CD4-positive, alpha-beta T cell (primary cell): ENCODE measurements around the gene KRTAP10-2. TPM values are rescaled to one million over a fixed set of nuclear protein-coding genes. Genes with fewer than 3 reads are reported as not detected.

Experiments
- ATAC-seq: fragments of 200-7000 bp; cut with Tn5 transposase; one replicate; pipeline ENCODE4 v1.10.0; 2022; ENCODE audit warnings: mild to moderate bottlenecking; ENCODE audit not compliant: poor library complexity
- CTCF ChIA-PET: fragments of 350-600 bp; sonication (Branson Sonifier 250); formaldehyde crosslinking; loops from one replicate; lab custom pipeline; 2021; ENCODE audit warnings: antibody characterized with exemption, inconsistent platforms; lab: Charles Lee
- POLR2A ChIA-PET: fragments of 350-600 bp; sonication (Branson Sonifier 250); formaldehyde crosslinking; loops from one replicate; lab custom pipeline; 2021; ENCODE audit warnings: antibody characterized with exemption, inconsistent platforms; lab: Charles Lee
- DNase-seq, 14 experiments: peaks; one replicate each; pipeline ENCODE4 v3.0.0-alpha.2; 2013 to 2020; ENCODE audit warnings: mixed read lengths in 2 of 14
- H3K27ac ChIP-seq, 2 donors: one replicate each; pipeline versions ENCODE4 v1.5.1 to v1.7.0; 2013; ENCODE audit warnings: low read length in 2 of 2, low read depth in 1 of 2, mild to moderate bottlenecking in 1 of 2
- H3K27me3 ChIP-seq, 2 experiments: 1 replicate in 1 of 2; 2 replicates in 1 of 2; pipeline versions ENCODE4 v1.6.1 to v1.7.0; 2013; ENCODE audit warnings: low read length in 2 of 2, control low read depth in 1 of 2, mild to moderate bottlenecking in 1 of 2, moderate library complexity in 1 of 2; ENCODE audit not compliant: insufficient read depth in 2 of 2, control insufficient read depth in 1 of 2
- H3K36me3 ChIP-seq: one replicate; pipeline ENCODE4 v1.6.1; 2013; ENCODE audit warnings: low read length, control low read depth; ENCODE audit not compliant: insufficient read depth
- H3K4me1 ChIP-seq: one replicate; pipeline ENCODE4 v1.6.1; 2013; ENCODE audit warnings: low read length, control low read depth; ENCODE audit not compliant: insufficient read depth
- H3K4me3 ChIP-seq: one replicate; pipeline ENCODE4 v1.5.1; 2013; ENCODE audit warnings: mild to moderate bottlenecking, low read length, moderate library complexity
- H3K9me3 ChIP-seq, 2 experiments: 1 replicate in 1 of 2; 2 replicates in 1 of 2; pipeline versions ENCODE4 v1.6.1 to v1.7.0; 2013; ENCODE audit warnings: low read length in 2 of 2, mild to moderate bottlenecking in 2 of 2, control low read depth in 1 of 2, moderate library complexity in 1 of 2; ENCODE audit not compliant: control insufficient read depth in 1 of 2, insufficient read depth in 1 of 2
- H3K27ac Mint-ChIP-seq: one replicate; pipeline ENCODE4 v1.8.0; 2020; ENCODE audit warnings: mixed read lengths
- H3K27me3 Mint-ChIP-seq: one replicate; pipeline ENCODE4 v1.8.0; 2021; ENCODE audit warnings: mixed read lengths
- H3K36me3 Mint-ChIP-seq: one replicate; pipeline ENCODE4 v1.8.0; 2021; ENCODE audit warnings: low read depth, mixed read lengths
- H3K4me1 Mint-ChIP-seq: one replicate; pipeline ENCODE4 v1.8.0; 2021; ENCODE audit warnings: low read depth, mixed read lengths
- H3K4me3 Mint-ChIP-seq: one replicate; pipeline ENCODE4 v1.8.0; 2020; ENCODE audit warnings: mild to moderate bottlenecking, mixed read lengths
- H3K9me3 Mint-ChIP-seq: one replicate; pipeline ENCODE4 v1.8.0; 2020; ENCODE audit warnings: mixed read lengths
- CTCF ChIP-seq: fragments of 200-600 bp; IDR thresholded peaks from one replicate; pipeline ENCODE4 v1.8.0; 2022; ENCODE audit warnings: antibody characterized with exemption, mild to moderate bottlenecking
- intact Hi-C, 2 experiments: fragments of 100-400 bp; cut with DNase I in 1 of 2; cut with micrococcal nuclease in 1 of 2; formaldehyde crosslinking; loops; one replicate each; pipeline versions ENCODE4 v1.15.1 to v1.9.0; 2023 to 2025; cut with DNase I, micrococcal nuclease
- total RNA-seq, 174 experiments: library from RNA in 2 of 174; stranded (reverse) in 2 of 174; gene quantifications; one replicate each; pipeline ENCODE4 v1.2.3 and lab custom pipeline; 2021 to 2026

The KRTAP10-2 gene
- total RNA-seq, 2 experiments from 2014 or later: not detected

DNA sequence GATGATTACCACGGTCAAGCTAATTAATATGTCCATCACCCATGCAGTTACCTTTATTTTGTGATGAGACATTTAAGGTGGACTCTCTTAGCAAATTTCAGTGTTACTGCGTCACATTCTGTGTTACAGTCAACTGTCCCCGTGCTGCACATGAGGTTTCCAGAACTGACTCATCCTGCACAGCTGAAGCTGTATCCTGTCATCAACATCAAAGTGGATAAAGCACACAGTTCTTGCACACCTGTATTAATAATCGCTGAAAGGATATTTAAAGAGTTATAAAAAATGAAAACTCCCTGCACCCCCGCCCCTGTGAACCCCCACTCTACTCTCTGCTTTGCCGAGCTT lies 32.5 kb upstream of the KRTAP10-2 start:
- peaks cover 24% of the 10 kb centered on the region for H3K4me1 Mint-ChIP-seq
- no peak overlapping the region for H3K4me3 ChIP-seq
- no peak overlapping the region for H3K27ac ChIP-seq
- no peak overlapping the region for H3K27ac Mint-ChIP-seq
- peak; percentile 79 for ATAC-seq
- CTCF ChIA-PET: no interaction called here
- intact Hi-C loops: no loop called here
- peaks cover 49% of the 10 kb centered on the region for H3K27me3 Mint-ChIP-seq
- H3K4me1 ChIP-seq: peaks cover 3% of the 10 kb centered on the region
- peaks cover 0 to 12% of the 10 kb centered on the region in 2 experiments for H3K27me3 ChIP-seq
- no peak overlapping the region for H3K4me3 Mint-ChIP-seq
- peaks cover 2% of the 10 kb centered on the region for H3K9me3 Mint-ChIP-seq
- H3K9me3 ChIP-seq: peaks cover 4 to 29% of the 10 kb centered on the region in 2 experiments
- peak in 7 of 14 experiments; percentile 5 to 55 (median 22) for DNase-seq
- no peaks in the 10 kb centered on the region for H3K36me3 ChIP-seq
- POLR2A ChIA-PET: no interaction called here
- H3K36me3 Mint-ChIP-seq: no peaks in the 10 kb centered on the region
- TF ChIP-seq CTCF: no peak

- H3K36me3 Mint-ChIP-seq: no peaks in the 10 kb centered on the region
- Histone ChIP-seq H3K36me3 (no peaks in the 10 kb centered on the region), H3K4me1 (peaks cover 3% of the 10 kb centered on the region), H3K9me3 (peaks cover 4 to 35% of the 10 kb centered on the region in 2 experiments), H3K4me3 (no peak overlapping the region), H3K27ac (no peak overlapping the region), H3K27me3 (peaks cover 0 to 12% of the 10 kb centered on the region in 2 experiments)
- no peak overlapping the region for H3K27ac Mint-ChIP-seq
- TF ChIP-seq CTCF: no peak
- H3K9me3 Mint-ChIP-seq: peaks cover 2% of the 10 kb centered on the region
- H3K4me1 Mint-ChIP-seq: peaks cover 24% of the 10 kb centered on the region
- intact Hi-C loops: no loop called here
- no peak for ATAC-seq
- ChIA-PET POLR2A (no interaction called here), CTCF (no interaction called here)
- no peak overlapping the region for H3K4me3 Mint-ChIP-seq
- H3K27me3 Mint-ChIP-seq: peaks cover 44% of the 10 kb centered on the region
- no peak for DNase-seq
These were observed 31.9 kb upstream of the KRTAP10-2 start for GRCh38 chr21:44583089-44583799.

GRCh38 chr21:44582055-44582454 lies 30.8 kb upstream of the KRTAP10-2 start:
- H3K4me3 ChIP-seq: no peak overlapping the region
- peaks cover 3% of the 10 kb centered on the region for H3K4me1 ChIP-seq
- no peak overlapping the region for H3K27ac ChIP-seq
- no peak for TF ChIP-seq CTCF
- Mint-ChIP-seq H3K4me1 (peaks cover 24% of the 10 kb centered on the region), H3K4me3 (no peak overlapping the region), H3K27ac (no peak overlapping the region), H3K9me3 (peaks cover 9% of the 10 kb centered on the region), H3K27me3 (peaks cover 33% of the 10 kb centered on the region), H3K36me3 (no peaks in the 10 kb centered on the region)
- DNase-seq (no peak), ATAC-seq (no peak)
- intact Hi-C loops: no loop called here
- H3K27me3 ChIP-seq: peaks cover 0 to 12% of the 10 kb centered on the region in 2 experiments
- H3K36me3 ChIP-seq: no peaks in the 10 kb centered on the region
- H3K9me3 ChIP-seq: peaks cover 5 to 41% of the 10 kb centered on the region in 2 experiments
- CTCF ChIA-PET: no interaction called here
- POLR2A ChIA-PET: no interaction called here
